Testis (tissue), 2 donors: Measurements from ENCODE around the gene GDAP1L1.

Source experiments
- POLR2A ChIP-seq: fragments of 450-650 bp; IDR thresholded peaks from one replicate; pipeline ENCODE4 v1.6.1; 2017; ENCODE audit warnings: antibody characterized with exemption, mild to moderate bottlenecking, moderate library complexity
- TF ChIP-seq, protein P1 (sequence below), 3 experiments: fragments of 450-650 bp in 2 of 3; fragments of 200-600 bp in 1 of 3; sonication (generic) in 1 of 3; IDR thresholded peaks; one replicate each; pipeline ENCODE4 v1.5.1; 2016 to 2019; ENCODE audit warnings: antibody characterized with exemption in 3 of 3, mild to moderate bottlenecking in 2 of 3, moderate library complexity in 1 of 3

DNA sequence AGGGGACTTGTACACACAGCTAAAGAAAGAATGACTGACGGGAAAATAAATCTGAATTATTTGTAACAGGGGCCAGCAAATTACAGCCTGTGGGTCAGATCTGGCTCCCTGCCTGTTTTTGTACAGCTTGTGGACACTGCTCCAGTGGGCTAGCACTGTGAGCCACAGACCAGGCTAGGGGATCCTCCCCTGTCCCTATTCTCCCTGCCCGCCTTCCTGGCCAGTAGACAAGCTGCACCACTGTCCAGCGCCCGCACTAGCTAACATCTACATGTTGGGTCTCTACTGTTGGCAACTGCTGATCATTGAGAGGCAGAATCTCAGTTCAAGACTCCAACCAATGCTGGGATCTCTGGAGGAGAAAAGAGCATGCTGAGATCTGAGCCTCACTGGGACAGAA, 47.2 kb upstream of the GDAP1L1 start:
- TF ChIP-seq, protein P1, sequence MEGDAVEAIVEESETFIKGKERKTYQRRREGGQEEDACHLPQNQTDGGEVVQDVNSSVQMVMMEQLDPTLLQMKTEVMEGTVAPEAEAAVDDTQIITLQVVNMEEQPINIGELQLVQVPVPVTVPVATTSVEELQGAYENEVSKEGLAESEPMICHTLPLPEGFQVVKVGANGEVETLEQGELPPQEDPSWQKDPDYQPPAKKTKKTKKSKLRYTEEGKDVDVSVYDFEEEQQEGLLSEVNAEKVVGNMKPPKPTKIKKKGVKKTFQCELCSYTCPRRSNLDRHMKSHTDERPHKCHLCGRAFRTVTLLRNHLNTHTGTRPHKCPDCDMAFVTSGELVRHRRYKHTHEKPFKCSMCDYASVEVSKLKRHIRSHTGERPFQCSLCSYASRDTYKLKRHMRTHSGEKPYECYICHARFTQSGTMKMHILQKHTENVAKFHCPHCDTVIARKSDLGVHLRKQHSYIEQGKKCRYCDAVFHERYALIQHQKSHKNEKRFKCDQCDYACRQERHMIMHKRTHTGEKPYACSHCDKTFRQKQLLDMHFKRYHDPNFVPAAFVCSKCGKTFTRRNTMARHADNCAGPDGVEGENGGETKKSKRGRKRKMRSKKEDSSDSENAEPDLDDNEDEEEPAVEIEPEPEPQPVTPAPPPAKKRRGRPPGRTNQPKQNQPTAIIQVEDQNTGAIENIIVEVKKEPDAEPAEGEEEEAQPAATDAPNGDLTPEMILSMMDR (IDR thresholded peaks at IDR 0.05) = no peak
- no peak for TF ChIP-seq POLR2A
